GM23338 (cell line): ENCODE measurements around the gene ARHGAP30. TPM values are rescaled to one million over a fixed set of nuclear protein-coding genes. Genes with fewer than 3 reads are reported as not detected.

Source experiments
- ATAC-seq: fragments of 200-7000 bp; cut with Tn5 transposase; 3 replicates; pipeline ENCODE4 v1.9.1; 2020
- DNase-seq: peaks from one replicate; pipeline ENCODE4 v3.0.0-alpha.2; 2015; ENCODE audit warnings: low spot score
- H2AFZ ChIP-seq: fragments of 200-600 bp; sonication (generic); 2 replicates; pipeline ENCODE4 v1.8.0; 2016; ENCODE audit warnings: antibody characterized with exemption, mild to moderate bottlenecking, moderate library complexity
- H3F3A ChIP-seq: fragments of 200-600 bp; sonication (generic); replicated peaks from 2 replicates; pipeline ENCODE4 v1.8.0; 2017; ENCODE audit warnings: antibody characterized with exemption, mixed run types, low read depth
- H3K27ac ChIP-seq: fragments of 200-600 bp; sonication (generic); 2 replicates; pipeline ENCODE4 v1.6.1; 2016; ENCODE audit warnings: low read depth
- H3K27me3 ChIP-seq: fragments of 200-600 bp; sonication (generic); 2 replicates; pipeline ENCODE4 v1.8.0; 2016; ENCODE audit warnings: mild to moderate bottlenecking, mixed run types, moderate library complexity; ENCODE audit not compliant: insufficient read depth
- H3K36me3 ChIP-seq: fragments of 200-600 bp; sonication (generic); 2 replicates; pipeline ENCODE4 v1.8.0; 2016; ENCODE audit warnings: mild to moderate bottlenecking; ENCODE audit not compliant: insufficient read depth
- H3K4me1 ChIP-seq: fragments of 200-600 bp; sonication (generic); 2 replicates; pipeline ENCODE4 v1.8.0; 2016; ENCODE audit warnings: mild to moderate bottlenecking, moderate library complexity; ENCODE audit not compliant: insufficient read depth
- H3K4me2 ChIP-seq: fragments of 200-600 bp; sonication (generic); 2 replicates; pipeline ENCODE4 v1.7.1; 2017; ENCODE audit warnings: mixed run types
- H3K4me3 ChIP-seq: fragments of 200-600 bp; sonication (generic); 2 replicates; pipeline ENCODE4 v1.6.1; 2016; ENCODE audit warnings: mixed run types
- H3K79me2 ChIP-seq: fragments of 200-600 bp; sonication (generic); replicated peaks from 2 replicates; pipeline ENCODE4 v1.8.0; 2017; ENCODE audit warnings: mild to moderate bottlenecking; ENCODE audit not compliant: insufficient read depth
- H3K9me2 ChIP-seq: fragments of 200-600 bp; sonication (generic); 2 replicates; pipeline ENCODE4 v1.8.0; 2017; ENCODE audit not compliant: insufficient read depth
- H4K20me1 ChIP-seq: fragments of 200-600 bp; sonication (generic); replicated peaks from 2 replicates; pipeline ENCODE4 v1.8.0; 2017; ENCODE audit warnings: mild to moderate bottlenecking; ENCODE audit not compliant: insufficient read depth
- H3K27ac Mint-ChIP-seq: 2 replicates; pipeline ENCODE4 v1.8.0; 2020; ENCODE audit warnings: inconsistent platforms, mild to moderate bottlenecking, moderate library complexity, mixed read lengths
- H3K27me3 Mint-ChIP-seq: 3 replicates; pipeline ENCODE4 v1.8.0; 2022; ENCODE audit warnings: low read depth, mild to moderate bottlenecking, moderate library complexity, mixed read lengths, inconsistent platforms; ENCODE audit not compliant: insufficient read depth, poor library complexity
- H3K36me3 Mint-ChIP-seq: 3 replicates; pipeline ENCODE4 v1.8.0; 2021; ENCODE audit warnings: low read depth, mild to moderate bottlenecking, inconsistent platforms, moderate library complexity, mixed read lengths
- H3K4me1 Mint-ChIP-seq: 3 replicates; pipeline ENCODE4 v1.8.0; 2020; ENCODE audit warnings: mild to moderate bottlenecking, inconsistent platforms, mixed read lengths
- H3K4me3 Mint-ChIP-seq: 3 replicates; pipeline ENCODE4 v1.8.0; 2021; ENCODE audit warnings: moderate library complexity, mild to moderate bottlenecking, inconsistent platforms, mixed read lengths
- H3K9me3 Mint-ChIP-seq: 3 replicates; pipeline ENCODE4 v1.8.0; 2020; ENCODE audit warnings: moderate library complexity, mild to moderate bottlenecking, inconsistent platforms, mixed read lengths
- CREB1 ChIP-seq: fragments of 250-450 bp; sonication (Bioruptor Pico); IDR thresholded peaks from 2 replicates; pipeline ENCODE4 v1.5.0; 2020; ENCODE audit warnings: low read depth, mild to moderate bottlenecking, moderate library complexity
- CTCF ChIP-seq, 2 experiments: fragments of 200-600 bp in 1 of 2; sonication (generic) in 1 of 2; conservative IDR thresholded peaks; 2 replicates each; pipeline versions ENCODE4 v1.5.1 to v1.6.1; 2016 to 2017; ENCODE audit warnings: antibody characterized with exemption in 2 of 2, low read depth in 2 of 2, mild to moderate bottlenecking in 2 of 2, moderate library complexity in 1 of 2
- ETS1 ChIP-seq: IDR thresholded peaks from 2 replicates; pipeline ENCODE4 v1.6.1; 2016; ENCODE audit warnings: antibody characterized with exemption
- EZH2 ChIP-seq: fragments of 200-600 bp; sonication (generic); IDR thresholded peaks from one replicate; pipeline ENCODE4 v1.8.0; 2017; ENCODE audit warnings: antibody characterized with exemption, mild to moderate bottlenecking, low read depth; ENCODE audit not compliant: unreplicated experiment
- JUNB ChIP-seq: IDR thresholded peaks from one replicate; pipeline ENCODE4 v1.6.1; 2016; ENCODE audit warnings: antibody characterized with exemption; ENCODE audit not compliant: unreplicated experiment
- POLR2AphosphoS5 ChIP-seq: IDR thresholded peaks from 2 replicates; pipeline ENCODE4 v1.6.1; 2016; ENCODE audit warnings: antibody characterized with exemption, low read depth
- REST ChIP-seq: IDR thresholded peaks from one replicate; pipeline ENCODE4 v1.6.1; 2018; ENCODE audit warnings: antibody characterized with exemption; ENCODE audit not compliant: unreplicated experiment
- ZNF114 ChIP-seq: fragments of 250-450 bp; sonication (Bioruptor Pico); IDR thresholded peaks from 2 replicates; pipeline ENCODE4 v1.5.0; 2020; ENCODE audit warnings: mild to moderate bottlenecking, moderate library complexity
- ZNF462 ChIP-seq: fragments of 250-450 bp; sonication (Bioruptor Pico); IDR thresholded peaks from 2 replicates; pipeline ENCODE4 v1.5.0; 2020; ENCODE audit warnings: mild to moderate bottlenecking, moderate library complexity
- polyA plus RNA-seq: library from polyadenylated mRNA; unstranded; fragments of >200 nt; fragmentation: Nextera tagmentation; extraction: Ambion mirVana; gene quantifications from 2 replicates; pipeline ENCODE4 v1.2.1, GENCODE V29; 2016
- total RNA-seq: library from RNA; depleted of rRNA; stranded (reverse); fragments of >200 nt; shearing (Covaris generic); gene quantifications from 2 replicates; pipeline ENCODE4 v1.2.3, GENCODE V29; 2014

The ARHGAP30 gene
- total and polyA plus RNA-seq, 2 experiments from 2014 or later, result 0.45 TPM; not detected in 1

GRCh38 chr1:161091796-161092507 is 22.3 kb upstream of the ARHGAP30 start:
- Histone ChIP-seq H3K79me2 (no peaks in the 10 kb centered on the region), H3K4me2 (no peak overlapping the region), H3K4me1 (no peaks in the 10 kb centered on the region; the same call in 1 of the 2 replicates), H3K27ac (no peak overlapping the region), H3K27me3 (no peaks in the 10 kb centered on the region), H3K4me3 (no peak overlapping the region), H4K20me1 (no peaks in the 10 kb centered on the region), H2AFZ (no peak overlapping the region), H3K36me3 (no peaks in the 10 kb centered on the region), H3K9me2 (peaks cover 5% of the 10 kb centered on the region; the same call in 1 of the 2 replicates), H3F3A (no peaks in the 10 kb centered on the region)
- no peaks in the 10 kb centered on the region for H3K36me3 Mint-ChIP-seq
- no peak overlapping the region for H3K27ac Mint-ChIP-seq
- peaks cover 5% of the 10 kb centered on the region for H3K27me3 Mint-ChIP-seq
- TF ChIP-seq CREB1 (CRISPR knock-in tag), result no peak
- no peak for TF ChIP-seq ZNF462 (CRISPR knock-in tag)
- no peak for TF ChIP-seq JUNB
- no peak for TF ChIP-seq ETS1
- TF ChIP-seq ZNF114 (CRISPR knock-in tag), result no peak
- TF ChIP-seq POLR2AphosphoS5, result no peak
- no peak for TF ChIP-seq EZH2
- no peak for TF ChIP-seq CTCF (conservative IDR thresholded peaks at IDR 0.05; ENCODE audit: low read depth in 2 of 2)
- no peak for TF ChIP-seq REST
- no peak for DNase-seq
- H3K4me3 Mint-ChIP-seq, result no peak overlapping the region
- no peak for ATAC-seq
- H3K9me3 Mint-ChIP-seq, result no peaks in the 10 kb centered on the region
- peaks cover 8% of the 10 kb centered on the region for H3K4me1 Mint-ChIP-seq
